GM18505 (cell line): ENCODE measurements around the gene DHRS9.

Source experiments
- ATAC-seq: cut with Tn5 transposase; IDR thresholded peaks from one replicate; pipeline ENCODE4 v1.9.1; 2021; ENCODE audit not compliant: unreplicated experiment
- POLR2A ChIP-seq: IDR thresholded peaks from 4 replicates; pipeline ENCODE4 v1.6.1; 2011; ENCODE audit warnings: borderline replicate concordance; ENCODE audit not compliant: insufficient read depth, insufficient read length; ENCODE audit errors: extremely low read depth

Gene DHRS9

DNA sequence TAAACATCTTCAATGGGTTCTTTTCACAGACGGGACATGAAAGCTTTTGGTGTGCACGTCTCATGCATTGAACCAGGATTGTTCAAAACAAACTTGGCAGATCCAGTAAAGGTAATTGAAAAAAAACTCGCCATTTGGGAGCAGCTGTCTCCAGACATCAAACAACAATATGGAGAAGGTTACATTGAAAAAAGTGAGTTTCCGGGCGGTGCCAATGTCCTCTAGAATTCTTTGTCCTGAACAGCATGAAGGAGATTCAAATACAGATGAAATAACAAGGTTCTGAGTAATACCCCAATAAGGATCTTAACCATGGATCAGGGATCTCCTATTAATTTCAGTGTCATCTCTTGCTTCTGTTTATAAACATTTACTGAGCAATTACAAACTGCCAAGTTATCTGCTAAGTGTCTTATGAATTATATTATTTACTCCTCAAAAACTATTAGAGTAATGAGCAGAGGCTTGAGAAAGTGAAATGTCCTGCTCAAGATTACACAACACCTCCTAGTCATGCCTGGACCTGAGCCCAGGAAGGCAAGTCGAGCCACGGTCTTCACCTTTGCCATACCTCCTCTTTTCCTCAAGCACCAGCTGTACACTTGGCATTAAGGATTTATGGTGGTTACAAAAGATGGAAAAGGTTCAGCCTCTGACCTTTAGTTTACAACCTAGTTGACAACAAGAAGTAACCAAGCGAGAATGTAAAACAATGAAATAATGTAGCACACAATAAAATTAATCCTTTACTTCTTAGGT, 22.6 kb downstream of the DHRS9 start:
- TF ChIP-seq POLR2A: no peak
- no peak for ATAC-seq

DNA sequence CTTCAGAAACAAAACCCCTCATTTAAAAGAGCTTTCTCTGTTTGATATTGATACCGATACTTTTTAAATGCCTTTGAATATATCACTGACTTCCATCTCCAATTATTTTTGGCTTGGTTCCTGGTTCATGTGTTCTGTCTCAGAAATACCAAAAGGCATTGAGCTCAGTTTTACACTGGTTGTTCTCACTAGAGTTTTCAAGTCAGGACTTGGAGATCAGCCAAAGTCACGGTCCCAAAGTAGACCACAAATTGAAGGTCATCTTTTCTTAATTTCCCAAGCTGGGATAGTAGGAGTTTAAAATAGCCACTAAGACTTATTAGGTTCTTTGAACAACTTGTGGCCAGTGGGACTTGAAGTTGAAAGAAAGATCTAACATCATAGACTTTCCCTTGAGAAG, 24.2 kb downstream of the DHRS9 start:
- no peak for TF ChIP-seq POLR2A
- no peak for ATAC-seq

DNA sequence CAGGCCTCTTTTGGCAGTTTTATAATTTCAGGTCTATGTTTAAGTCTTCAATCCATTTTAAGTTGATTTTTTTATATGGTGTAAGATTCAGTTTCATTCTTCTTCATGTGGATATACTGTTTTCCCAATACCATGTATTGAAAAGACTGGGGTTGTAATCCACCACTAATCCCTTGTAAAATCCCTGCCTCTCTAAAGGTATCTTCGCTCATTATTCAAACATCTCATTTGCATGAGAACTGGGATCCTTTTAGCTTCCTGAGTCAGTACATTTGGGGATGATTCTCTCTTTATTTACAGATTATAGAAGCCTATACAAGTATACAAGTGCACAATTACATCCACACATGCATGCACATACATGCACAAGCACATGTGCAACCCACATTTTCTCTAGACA, 25.3 kb downstream of the DHRS9 start:
- ATAC-seq: no peak
- no peak for TF ChIP-seq POLR2A

DNA sequence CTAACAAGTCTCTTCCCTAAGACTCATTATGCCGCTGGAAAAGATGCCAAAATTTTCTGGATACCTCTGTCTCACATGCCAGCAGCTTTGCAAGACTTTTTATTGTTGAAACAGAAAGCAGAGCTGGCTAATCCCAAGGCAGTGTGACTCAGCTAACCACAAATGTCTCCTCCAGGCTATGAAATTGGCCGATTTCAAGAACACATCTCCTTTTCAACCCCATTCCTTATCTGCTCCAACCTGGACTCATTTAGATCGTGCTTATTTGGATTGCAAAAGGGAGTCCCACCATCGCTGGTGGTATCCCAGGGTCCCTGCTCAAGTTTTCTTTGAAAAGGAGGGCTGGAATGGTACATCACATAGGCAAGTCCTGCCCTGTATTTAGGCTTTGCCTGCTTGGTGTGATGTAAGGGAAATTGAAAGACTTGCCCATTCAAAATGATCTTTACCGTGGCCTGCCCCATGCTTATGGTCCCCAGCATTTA, 26.3 kb downstream of the DHRS9 start:
- no peak for TF ChIP-seq POLR2A
- no peak for ATAC-seq

DNA sequence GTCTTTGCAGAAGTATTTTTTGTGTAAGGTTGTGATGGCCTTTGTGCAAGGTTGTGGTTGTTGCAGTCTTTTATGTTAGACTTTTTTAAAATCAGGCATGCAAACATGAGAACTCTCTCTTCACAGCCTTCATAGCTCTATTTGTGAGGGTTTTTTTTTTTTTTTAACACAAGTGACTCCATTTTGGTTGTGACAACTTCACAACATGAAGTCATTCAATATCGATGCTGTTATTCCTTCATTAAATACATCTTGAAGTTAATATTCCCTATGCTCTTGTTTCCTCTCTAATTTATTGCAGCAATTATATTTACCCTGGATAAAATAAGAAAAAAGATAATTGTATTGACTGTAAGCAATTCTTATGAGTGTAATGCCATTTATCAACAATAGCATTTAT, 35.5 kb downstream of the DHRS9 start:
- no peak for TF ChIP-seq POLR2A

DNA sequence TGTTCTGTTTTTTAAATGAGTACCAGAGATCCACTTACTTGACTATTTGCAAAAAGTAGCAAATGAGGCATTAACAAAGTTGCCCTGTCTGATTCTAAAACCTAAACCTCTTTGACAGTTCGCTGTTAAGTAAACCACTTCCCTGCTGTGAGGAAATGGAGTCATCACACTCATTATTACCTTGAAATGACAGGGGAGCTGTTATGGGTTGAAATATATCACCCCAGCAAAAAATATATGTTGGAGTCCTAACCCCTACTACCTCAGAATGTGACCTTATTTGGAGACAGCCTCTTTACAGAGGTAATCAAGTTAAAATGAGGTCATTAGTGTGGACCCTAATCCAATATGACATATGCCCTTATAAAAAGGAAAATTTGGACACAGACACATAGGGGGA, 36.1 kb downstream of the DHRS9 start:
- ATAC-seq: no peak
- TF ChIP-seq POLR2A: no peak

More for the DNA sequence above, 35.5 kb downstream of the DHRS9 start:
- no peak for ATAC-seq

DNA sequence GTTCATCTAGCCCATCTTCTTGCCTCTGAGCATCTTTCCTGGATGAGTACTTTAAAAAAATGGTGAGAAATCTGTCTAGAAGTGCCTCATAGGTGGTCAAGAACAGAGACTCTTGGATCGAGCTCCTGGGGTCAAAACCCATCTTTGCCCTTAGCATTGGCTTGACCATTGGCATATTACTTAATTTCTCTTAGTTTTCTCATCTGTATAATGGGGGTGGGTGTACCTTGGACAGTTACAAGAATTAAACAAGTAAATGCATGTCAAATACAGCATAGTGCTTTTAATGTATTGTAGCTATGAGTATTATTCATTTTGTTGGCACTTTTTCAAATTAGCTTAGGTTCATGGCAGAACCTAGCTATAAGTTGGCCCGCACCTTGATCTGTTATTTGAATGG, 36.8 kb downstream of the DHRS9 start:
- no peak for TF ChIP-seq POLR2A
- ATAC-seq: no peak

DNA sequence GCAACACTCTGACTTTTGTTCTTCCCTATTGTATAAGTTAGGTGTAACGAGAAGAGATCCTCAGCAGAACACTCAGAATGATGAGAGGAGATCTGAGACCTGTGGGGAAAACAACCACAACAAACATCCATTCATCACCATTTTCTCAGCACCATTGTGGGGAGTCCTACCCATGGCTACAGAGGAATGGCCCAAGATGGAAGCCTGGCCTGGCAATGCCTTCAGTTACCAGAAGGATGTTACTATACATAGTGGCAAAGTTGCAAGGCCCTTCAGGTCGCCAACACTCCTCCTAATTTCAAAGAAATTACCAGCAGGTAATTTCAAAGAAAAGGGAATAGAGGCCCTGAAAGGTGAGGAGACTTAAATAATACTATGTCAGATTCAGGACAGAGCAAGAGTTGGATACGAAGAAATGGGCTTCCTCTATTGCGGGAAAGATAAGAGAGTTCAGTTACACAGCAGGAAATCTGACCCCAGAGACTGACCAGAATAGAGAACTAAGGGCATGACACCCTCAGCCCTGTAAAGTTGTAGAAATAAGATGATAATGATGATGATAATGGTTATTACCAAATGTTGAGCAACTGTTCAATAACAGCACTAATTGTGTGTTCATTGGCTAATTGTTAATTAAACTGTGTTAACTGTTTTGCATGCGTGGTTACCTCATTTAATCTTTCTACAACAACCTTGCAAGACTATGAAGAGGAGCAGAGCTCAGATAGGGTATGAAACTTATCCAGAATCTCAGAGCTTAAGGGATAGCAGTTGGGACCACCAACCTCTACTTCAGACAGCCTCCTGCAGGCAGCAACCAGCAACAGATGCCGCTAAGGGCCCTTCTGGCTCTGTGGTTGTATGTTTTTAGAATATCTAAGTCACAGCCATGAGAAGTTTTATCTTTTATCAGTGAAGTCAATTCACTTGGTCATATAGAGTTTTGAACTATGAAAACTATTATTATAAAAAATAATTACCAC, 37.5 kb downstream of the DHRS9 start:
- ATAC-seq: no peak

DNA sequence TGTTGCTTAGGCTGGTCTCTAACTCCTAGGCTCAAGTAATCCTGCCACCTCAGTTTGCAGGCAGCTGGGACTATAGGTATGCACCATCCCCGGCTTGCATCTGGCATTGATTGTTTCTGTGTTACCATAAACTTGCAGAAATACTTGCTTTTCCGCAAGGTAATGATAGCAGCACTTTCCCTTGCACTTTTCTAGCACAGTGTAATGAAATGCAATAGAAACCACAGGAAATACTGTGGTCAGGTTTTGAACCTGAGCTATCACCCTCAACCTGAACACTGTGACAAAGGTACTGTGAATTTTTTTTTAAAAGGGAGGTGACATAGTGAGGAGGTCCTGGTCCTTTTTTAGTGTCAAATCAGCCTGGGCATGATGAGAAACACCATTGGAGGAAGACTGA, 38.3 kb downstream of the DHRS9 start:
- ATAC-seq: peak; percentile 81
- no peak for TF ChIP-seq POLR2A

More for the DNA sequence above, 37.5 kb downstream of the DHRS9 start:
- TF ChIP-seq POLR2A: no peak

DNA sequence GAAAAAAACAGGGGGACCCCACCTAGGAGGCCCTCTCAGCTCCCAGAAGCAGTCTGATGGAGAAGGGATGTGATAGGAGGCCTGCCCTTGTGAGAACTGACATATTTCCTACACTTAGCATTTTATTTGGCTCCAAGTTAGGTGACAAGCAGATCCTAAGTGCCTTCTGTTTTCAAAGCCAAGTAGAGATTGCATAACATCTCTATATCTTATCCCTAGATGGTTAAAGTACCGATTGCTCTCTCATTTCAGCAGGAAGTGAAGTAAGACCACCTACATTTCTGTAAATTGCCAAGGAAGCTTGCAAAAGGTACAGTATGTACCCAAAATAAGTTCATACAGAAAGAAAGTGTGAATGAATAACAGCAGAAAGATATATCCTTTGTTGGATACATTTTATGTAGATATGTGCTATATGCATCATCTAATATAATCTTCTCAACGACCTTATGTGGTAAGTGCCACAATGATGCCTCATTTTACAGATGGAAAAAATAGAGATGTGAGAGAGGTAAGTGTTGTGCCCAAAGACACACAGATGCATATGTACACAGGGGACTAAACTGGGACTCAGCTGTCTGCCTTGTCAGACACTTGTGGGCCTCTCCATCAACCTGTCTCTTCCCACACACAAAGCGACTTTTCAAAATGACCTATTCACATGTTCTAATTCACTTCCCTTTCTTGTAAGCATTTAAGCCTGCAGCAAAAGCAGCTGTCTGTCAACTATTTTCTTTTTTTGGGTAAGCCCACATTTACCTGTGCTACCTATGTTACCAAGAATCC, 38.9 kb downstream of the DHRS9 start:
- no peak for TF ChIP-seq POLR2A
- ATAC-seq: peak; percentile 13

DNA sequence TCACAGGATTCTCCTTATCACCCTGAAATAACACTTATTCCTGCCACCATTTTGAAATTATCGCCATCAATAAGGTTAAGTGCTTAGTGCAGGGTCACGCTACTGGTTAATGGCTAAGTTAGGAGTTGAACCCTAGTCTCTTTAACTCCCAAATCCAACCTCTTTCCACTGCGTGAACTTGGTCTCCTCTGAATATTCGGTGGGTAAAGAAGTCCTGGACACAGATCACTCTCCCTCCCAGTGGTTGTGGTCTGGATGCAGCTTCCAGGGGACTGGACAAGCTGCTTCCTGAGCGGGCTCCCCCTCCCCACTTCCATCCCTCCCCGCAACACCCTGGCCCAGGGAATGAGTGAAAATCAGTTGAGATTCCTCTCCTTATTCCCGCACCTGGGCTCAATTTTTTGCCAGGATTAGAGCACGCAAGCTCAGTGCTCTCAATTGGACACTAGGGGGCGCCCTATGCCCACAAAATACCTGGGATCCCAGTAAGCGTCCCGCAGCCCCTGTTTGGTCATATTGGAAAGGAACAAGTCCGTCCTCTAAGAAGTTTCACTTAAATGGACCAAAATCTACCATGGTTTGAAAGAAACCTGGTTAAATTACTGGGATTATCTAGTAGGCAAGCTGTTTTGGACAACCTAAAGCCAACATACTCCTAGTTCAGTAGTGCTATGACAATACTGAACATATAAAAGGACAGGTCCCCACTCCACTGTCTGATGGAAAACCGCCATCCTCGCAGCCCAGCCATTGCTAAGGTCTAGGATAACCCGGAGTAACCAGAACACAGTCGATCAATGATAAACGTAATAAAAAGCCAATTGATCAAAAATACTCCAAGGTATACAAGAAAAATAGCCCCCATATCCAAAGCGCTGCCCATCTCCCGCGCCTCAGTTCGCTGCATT, 40.4 kb downstream of the DHRS9 start:
- TF ChIP-seq POLR2A: no peak
- no peak for ATAC-seq

DNA sequence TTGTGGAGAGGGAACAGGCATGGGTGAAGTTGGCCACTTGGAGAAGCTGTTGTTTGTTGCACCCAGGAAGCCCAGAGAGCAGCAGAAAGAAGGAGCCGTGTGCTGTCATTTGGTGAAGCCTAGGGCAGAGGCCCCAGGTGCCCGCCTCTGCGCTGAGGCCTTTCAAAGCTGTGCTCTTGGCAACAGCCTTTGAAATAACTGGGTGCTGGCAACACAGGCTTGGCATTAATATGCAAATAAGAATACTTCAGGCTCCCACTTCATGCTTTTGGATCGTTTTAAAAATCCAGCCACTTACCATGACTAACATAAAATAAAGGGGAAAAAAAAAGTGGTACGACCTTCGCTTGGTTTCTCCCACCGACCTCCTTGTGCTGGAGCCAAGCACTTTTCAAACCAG, 41.1 kb downstream of the DHRS9 start:
- TF ChIP-seq POLR2A: no peak
- ATAC-seq: no peak
